Stomach (tissue), 4 donors: Measurements from ENCODE around the gene KRTAP4-2.

Source experiments
- CTCF ChIP-seq, 7 experiments: fragments of 450-650 bp in 4 of 7; fragments of 200-600 bp in 3 of 7; sonication (generic) in 3 of 7; IDR thresholded peaks; one replicate each; pipeline ENCODE4 v1.5.1; 2016 to 2019; ENCODE audit warnings: antibody characterized with exemption in 7 of 7, control low read depth in 2 of 7, mild to moderate bottlenecking in 1 of 7
- EP300 ChIP-seq: sonication (generic); formaldehyde crosslinking; IDR thresholded peaks from one replicate; pipeline ENCODE4 v1.6.1; 2017; ENCODE audit warnings: antibody characterized with exemption
- POLR2A ChIP-seq, 4 donors: fragments of 450-650 bp; IDR thresholded peaks; one replicate each; pipeline ENCODE4 v1.6.1; 2016; ENCODE audit warnings: antibody characterized with exemption in 4 of 4, control low read depth in 2 of 4, mild to moderate bottlenecking in 1 of 4, moderate library complexity in 1 of 4
- POLR2AphosphoS5 ChIP-seq, 3 donors: sonication (generic); formaldehyde crosslinking; IDR thresholded peaks; one replicate each; pipeline ENCODE4 v1.6.1; 2016; ENCODE audit warnings: antibody characterized with exemption in 3 of 3

GRCh38 chr17:41226051-41226450 lies 48.0 kb upstream of the KRTAP4-2 start:
- TF ChIP-seq POLR2A (IDR thresholded peaks at IDR 0.05) (no peak), EP300 (no peak), CTCF (IDR thresholded peaks at IDR 0.05) (no peak), POLR2AphosphoS5 (IDR thresholded peaks at IDR 0.05) (no peak)
